ENCODE results near the gene FAM20B.

FAM20B gene

DNA sequence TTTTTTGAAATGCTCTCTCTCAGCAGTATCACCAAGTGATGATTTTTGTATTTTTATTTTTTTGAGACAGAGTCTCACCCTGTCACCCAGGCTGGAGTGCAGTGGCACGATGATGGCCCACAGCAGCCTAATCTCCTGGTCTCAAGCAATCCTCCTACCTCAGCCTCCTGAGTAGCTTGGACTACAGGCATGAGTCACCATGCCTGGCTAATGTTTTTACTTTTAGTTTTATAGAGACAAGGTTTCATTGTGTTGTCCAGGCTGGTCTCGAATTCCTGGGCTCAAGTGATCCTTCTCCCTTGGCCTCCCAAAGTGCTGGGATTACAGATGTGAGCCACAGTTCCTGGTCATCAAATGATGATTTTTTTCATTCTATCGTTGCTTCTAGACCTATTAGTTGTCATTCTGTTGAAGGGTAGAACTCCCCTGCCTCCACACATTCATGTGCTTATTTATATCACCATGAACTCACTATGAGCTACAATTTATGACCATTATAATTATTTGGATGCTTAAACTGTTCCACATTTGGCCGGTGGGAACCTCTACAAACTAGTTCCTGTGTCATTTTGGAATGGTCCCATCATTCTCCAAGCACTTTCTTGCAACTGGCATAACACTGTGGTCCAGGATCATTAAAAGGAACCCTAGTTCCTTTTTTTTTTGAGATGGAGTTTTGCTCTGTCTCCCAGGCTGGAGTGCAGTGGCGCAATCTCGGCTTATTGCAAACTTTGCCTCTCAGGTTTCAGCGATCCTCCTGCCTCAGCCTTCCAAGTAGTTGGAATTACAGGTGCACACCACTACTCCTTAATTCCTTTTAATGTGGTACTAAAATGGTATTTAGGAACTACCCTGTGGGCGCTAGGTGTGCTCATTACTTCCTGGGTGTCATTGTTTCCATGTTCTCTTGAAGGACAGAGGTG, 35.9 kb downstream of the FAM20B start:
- no peak overlapping the region for H3K27ac ChIP-seq (ENCODE audit: low read depth, low read length)

DNA sequence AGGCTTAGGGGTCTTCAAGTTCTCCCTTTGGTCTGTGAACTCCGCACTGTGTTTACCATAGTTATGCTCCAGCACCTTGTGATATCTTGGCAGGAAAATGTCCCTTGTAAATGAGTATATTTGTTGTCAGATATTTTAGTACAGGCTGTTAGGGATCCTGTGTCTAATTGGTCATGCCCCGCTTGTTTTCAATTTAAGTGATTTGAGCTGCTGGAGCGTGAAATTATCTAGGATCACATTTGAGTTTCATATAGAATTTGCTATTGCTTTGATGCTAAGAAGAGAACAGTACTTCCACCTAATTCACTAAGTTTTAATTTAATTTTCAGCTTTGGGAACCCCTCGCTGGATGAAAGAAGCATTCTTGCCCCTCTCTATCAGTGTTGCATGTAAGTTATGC, 40.8 kb downstream of the FAM20B start:
- Histone ChIP-seq H3K36me3 (ENCODE audit: control insufficient read depth, low read length) (peaks cover 20% of the 10 kb centered on the region), H3K79me2 (ENCODE audit: control insufficient read depth, low read length) (no peaks in the 10 kb centered on the region)

More for the DNA sequence above, 35.9 kb downstream of the FAM20B start:
- H4K20me1 ChIP-seq (ENCODE audit: control insufficient read depth, insufficient read depth, low read depth, low read length), result no peaks in the 10 kb centered on the region
- no peaks in the 10 kb centered on the region for H3K27me3 ChIP-seq (ENCODE audit: control insufficient read depth, low read length)
- H3K4me1 ChIP-seq (ENCODE audit: control insufficient read depth, low read length), result peaks cover 9% of the 10 kb centered on the region
- H3K4me2 ChIP-seq (ENCODE audit: low read length), result no peak overlapping the region
- H3K9me2 ChIP-seq (replicated peaks; ENCODE audit: control insufficient read depth, low read length), result no peaks in the 10 kb centered on the region
- TF ChIP-seq, protein P1, sequence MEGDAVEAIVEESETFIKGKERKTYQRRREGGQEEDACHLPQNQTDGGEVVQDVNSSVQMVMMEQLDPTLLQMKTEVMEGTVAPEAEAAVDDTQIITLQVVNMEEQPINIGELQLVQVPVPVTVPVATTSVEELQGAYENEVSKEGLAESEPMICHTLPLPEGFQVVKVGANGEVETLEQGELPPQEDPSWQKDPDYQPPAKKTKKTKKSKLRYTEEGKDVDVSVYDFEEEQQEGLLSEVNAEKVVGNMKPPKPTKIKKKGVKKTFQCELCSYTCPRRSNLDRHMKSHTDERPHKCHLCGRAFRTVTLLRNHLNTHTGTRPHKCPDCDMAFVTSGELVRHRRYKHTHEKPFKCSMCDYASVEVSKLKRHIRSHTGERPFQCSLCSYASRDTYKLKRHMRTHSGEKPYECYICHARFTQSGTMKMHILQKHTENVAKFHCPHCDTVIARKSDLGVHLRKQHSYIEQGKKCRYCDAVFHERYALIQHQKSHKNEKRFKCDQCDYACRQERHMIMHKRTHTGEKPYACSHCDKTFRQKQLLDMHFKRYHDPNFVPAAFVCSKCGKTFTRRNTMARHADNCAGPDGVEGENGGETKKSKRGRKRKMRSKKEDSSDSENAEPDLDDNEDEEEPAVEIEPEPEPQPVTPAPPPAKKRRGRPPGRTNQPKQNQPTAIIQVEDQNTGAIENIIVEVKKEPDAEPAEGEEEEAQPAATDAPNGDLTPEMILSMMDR (IDR thresholded peaks at IDR 0.05; ENCODE audit: low read depth, low read length, poor library complexity, severe bottlenecking), result no peak
- TF ChIP-seq EZH2phosphoT487 (IDR thresholded peaks at IDR 0.05; ENCODE audit: borderline replicate concordance, low read length), result no peak
- peaks cover 11% of the 10 kb centered on the region for H3K36me3 ChIP-seq (ENCODE audit: control insufficient read depth, low read length)
- no peaks in the 10 kb centered on the region for H3F3A ChIP-seq (ENCODE audit: control insufficient read depth, insufficient read depth)
- no peak overlapping the region for H3K4me3 ChIP-seq (ENCODE audit: low read length)
- H3K79me2 ChIP-seq (ENCODE audit: control insufficient read depth, low read length), result no peaks in the 10 kb centered on the region
- no peaks in the 10 kb centered on the region for H3K9me3 ChIP-seq (ENCODE audit: control insufficient read depth, insufficient read depth, low read length)

DNA sequence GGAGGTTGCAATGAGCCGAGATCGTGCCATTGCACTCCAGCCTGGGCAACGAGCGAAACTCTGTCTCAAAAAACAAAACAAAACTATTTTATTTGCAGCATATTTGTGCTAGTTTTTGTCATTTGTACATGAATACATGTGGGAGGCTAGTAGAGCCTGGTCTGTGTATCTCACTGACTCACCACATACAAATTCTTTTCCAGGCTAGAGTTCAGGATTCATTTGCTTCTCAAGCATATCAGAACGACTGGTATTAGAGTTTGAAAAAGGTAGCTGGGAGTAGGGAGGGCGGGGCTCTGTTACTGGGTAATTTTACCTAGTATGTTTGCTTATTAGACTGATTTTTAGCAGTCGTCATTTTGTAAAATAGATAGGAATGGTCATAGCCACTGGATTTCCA, 51.7 kb downstream of the FAM20B start:
- Histone ChIP-seq H3K79me2 (ENCODE audit: control insufficient read depth, low read length) (peaks cover 12% of the 10 kb centered on the region), H3K4me2 (ENCODE audit: low read length) (no peak overlapping the region), H4K20me1 (ENCODE audit: control insufficient read depth, insufficient read depth, low read depth, low read length) (no peaks in the 10 kb centered on the region), H3F3A (ENCODE audit: control insufficient read depth, insufficient read depth) (peaks cover 3% of the 10 kb centered on the region), H3K4me1 (ENCODE audit: control insufficient read depth, low read length) (peaks cover 18% of the 10 kb centered on the region), H3K27ac (ENCODE audit: low read depth, low read length) (no peak overlapping the region), H3K27me3 (ENCODE audit: control insufficient read depth, low read length) (no peaks in the 10 kb centered on the region), H3K4me3 (ENCODE audit: low read length) (no peak overlapping the region), H3K9me3 (ENCODE audit: control insufficient read depth, insufficient read depth, low read length) (no peaks in the 10 kb centered on the region), H3K9me2 (replicated peaks; ENCODE audit: control insufficient read depth, low read length) (no peaks in the 10 kb centered on the region), H3K36me3 (ENCODE audit: control insufficient read depth, low read length) (peaks cover 6% of the 10 kb centered on the region)
- TF ChIP-seq EZH2phosphoT487 (IDR thresholded peaks at IDR 0.05; ENCODE audit: borderline replicate concordance, low read length), result no peak
- TF ChIP-seq, protein P1 (IDR thresholded peaks at IDR 0.05; ENCODE audit: low read depth, low read length, poor library complexity, severe bottlenecking), result no peak

More for the DNA sequence above, 40.8 kb downstream of the FAM20B start:
- peak overlapping the region; percentile 1 for H3K4me2 ChIP-seq (ENCODE audit: low read length)
- H3K27ac ChIP-seq (ENCODE audit: low read depth, low read length), result no peak overlapping the region
- no peak overlapping the region for H3K4me3 ChIP-seq (ENCODE audit: low read length)
- H3K4me1 ChIP-seq (ENCODE audit: control insufficient read depth, low read length), result peaks cover 20% of the 10 kb centered on the region
- H3K27me3 ChIP-seq (ENCODE audit: control insufficient read depth, low read length), result no peaks in the 10 kb centered on the region
- no peaks in the 10 kb centered on the region for H3K9me2 ChIP-seq (replicated peaks; ENCODE audit: control insufficient read depth, low read length)
- H4K20me1 ChIP-seq (ENCODE audit: control insufficient read depth, insufficient read depth, low read depth, low read length), result no peaks in the 10 kb centered on the region
- no peak for TF ChIP-seq EZH2phosphoT487 (IDR thresholded peaks at IDR 0.05; ENCODE audit: borderline replicate concordance, low read length)
- TF ChIP-seq, protein P1 (IDR thresholded peaks at IDR 0.05; ENCODE audit: low read depth, low read length, poor library complexity, severe bottlenecking), result no peak
- H3F3A ChIP-seq (ENCODE audit: control insufficient read depth, insufficient read depth), result no peaks in the 10 kb centered on the region
- H3K9me3 ChIP-seq (ENCODE audit: control insufficient read depth, insufficient read depth, low read length), result no peaks in the 10 kb centered on the region

Measured in DOHH2 (cell line).